Renal pelvis (tissue), 4 donors: ENCODE results near the gene RASEF. TPM values are rescaled to one million over a fixed set of nuclear protein-coding genes. Genes with fewer than 3 reads are reported as not detected.

ENCODE experiments used
- DNase-seq: peaks from one replicate; pipeline ENCODE4 v3.0.0-alpha.2; 2013
- polyA plus RNA-seq, 3 donors: library from polyadenylated mRNA; unstranded; fragments of 120-200 nt; gene quantifications; one replicate each; pipeline ENCODE4 v1.2.1, GENCODE V29; 2013; ENCODE audit not compliant: insufficient read length in 3 of 3

RASEF gene
- polyA plus RNA-seq, 3 donors = 6.5 to 8.9 (median 7.2) TPM

- DNase-seq = no peak
Observed at GRCh38 chr9:83061036-83061435, 1.9 kb downstream of the RASEF start.

- DNase-seq = no peak
Observed at GRCh38 chr9:83060556-83060955, 2.4 kb downstream of the RASEF start.

- no peak for DNase-seq
Observed at GRCh38 chr9:83059417-83059816, 3.5 kb downstream of the RASEF start.

- no peak for DNase-seq
Observed at GRCh38 chr9:83056911-83057310, 6.0 kb downstream of the RASEF start.

- DNase-seq = no peak
Observed at GRCh38 chr9:83056174-83056573, 6.8 kb downstream of the RASEF start.

- DNase-seq = no peak
Observed at GRCh38 chr9:83047839-83048775, 14.8 kb downstream of the RASEF start.

- DNase-seq = no peak
Observed at GRCh38 chr9:83043597-83043996, 19.3 kb downstream of the RASEF start.

- DNase-seq = no peak
Observed at GRCh38 chr9:83041771-83042170, 21.2 kb downstream of the RASEF start.

GRCh38 chr9:83039303-83039702 is 23.6 kb downstream of the RASEF start:
- no peak for DNase-seq

GRCh38 chr9:83036043-83036442 is 26.9 kb downstream of the RASEF start:
- no peak for DNase-seq

GRCh38 chr9:83035143-83035542 is 27.8 kb downstream of the RASEF start:
- no peak for DNase-seq

GRCh38 chr9:83034587-83034986 is 28.4 kb downstream of the RASEF start:
- DNase-seq = no peak

GRCh38 chr9:83034026-83034425 is 28.9 kb downstream of the RASEF start:
- no peak for DNase-seq

- no peak for DNase-seq
Observed at GRCh38 chr9:83032065-83032625, 30.8 kb downstream of the RASEF start.

GRCh38 chr9:83030391-83031107 is 32.4 kb downstream of the RASEF start:
- DNase-seq = no peak

GRCh38 chr9:83029531-83030137 is 33.3 kb downstream of the RASEF start:
- no peak for DNase-seq

- DNase-seq = no peak
Observed at GRCh38 chr9:83027153-83027891, 35.6 kb downstream of the RASEF start.

GRCh38 chr9:83024506-83025125 is 38.3 kb downstream of the RASEF start:
- no peak for DNase-seq

GRCh38 chr9:83023151-83023550 is 39.8 kb downstream of the RASEF start:
- no peak for DNase-seq

- DNase-seq = no peak
Observed at GRCh38 chr9:83020864-83021263, 42.1 kb downstream of the RASEF start.

GRCh38 chr9:83020327-83020726 is 42.6 kb downstream of the RASEF start:
- DNase-seq = no peak
